ENCODE results near the gene EMCN.

EMCN gene

DNA sequence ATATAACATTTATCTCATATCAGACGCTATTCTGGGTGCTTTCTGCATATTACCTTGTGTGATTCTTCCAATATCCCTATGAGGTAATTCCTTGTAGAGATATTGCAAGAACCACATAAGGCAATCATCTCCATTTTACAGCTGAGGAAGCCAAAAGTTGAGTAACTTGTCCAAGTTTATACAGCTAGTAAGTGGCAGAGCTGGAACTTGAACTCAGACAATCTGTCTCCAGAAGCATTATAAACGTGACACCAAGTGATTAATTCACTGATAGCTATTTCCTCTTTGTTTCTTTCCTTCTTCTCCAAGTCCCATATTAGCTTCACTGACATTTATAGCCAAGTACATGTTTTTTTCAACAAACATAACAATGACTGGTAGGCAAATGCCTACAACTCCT, 7.3 kb downstream of the EMCN start:
- DNase-seq (ENCODE audit: low spot score): no peak
- TF ChIP-seq, protein P1, sequence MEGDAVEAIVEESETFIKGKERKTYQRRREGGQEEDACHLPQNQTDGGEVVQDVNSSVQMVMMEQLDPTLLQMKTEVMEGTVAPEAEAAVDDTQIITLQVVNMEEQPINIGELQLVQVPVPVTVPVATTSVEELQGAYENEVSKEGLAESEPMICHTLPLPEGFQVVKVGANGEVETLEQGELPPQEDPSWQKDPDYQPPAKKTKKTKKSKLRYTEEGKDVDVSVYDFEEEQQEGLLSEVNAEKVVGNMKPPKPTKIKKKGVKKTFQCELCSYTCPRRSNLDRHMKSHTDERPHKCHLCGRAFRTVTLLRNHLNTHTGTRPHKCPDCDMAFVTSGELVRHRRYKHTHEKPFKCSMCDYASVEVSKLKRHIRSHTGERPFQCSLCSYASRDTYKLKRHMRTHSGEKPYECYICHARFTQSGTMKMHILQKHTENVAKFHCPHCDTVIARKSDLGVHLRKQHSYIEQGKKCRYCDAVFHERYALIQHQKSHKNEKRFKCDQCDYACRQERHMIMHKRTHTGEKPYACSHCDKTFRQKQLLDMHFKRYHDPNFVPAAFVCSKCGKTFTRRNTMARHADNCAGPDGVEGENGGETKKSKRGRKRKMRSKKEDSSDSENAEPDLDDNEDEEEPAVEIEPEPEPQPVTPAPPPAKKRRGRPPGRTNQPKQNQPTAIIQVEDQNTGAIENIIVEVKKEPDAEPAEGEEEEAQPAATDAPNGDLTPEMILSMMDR (IDR thresholded peaks at IDR 0.05; ENCODE audit: extremely low read depth, missing control alignments): no peak

DNA sequence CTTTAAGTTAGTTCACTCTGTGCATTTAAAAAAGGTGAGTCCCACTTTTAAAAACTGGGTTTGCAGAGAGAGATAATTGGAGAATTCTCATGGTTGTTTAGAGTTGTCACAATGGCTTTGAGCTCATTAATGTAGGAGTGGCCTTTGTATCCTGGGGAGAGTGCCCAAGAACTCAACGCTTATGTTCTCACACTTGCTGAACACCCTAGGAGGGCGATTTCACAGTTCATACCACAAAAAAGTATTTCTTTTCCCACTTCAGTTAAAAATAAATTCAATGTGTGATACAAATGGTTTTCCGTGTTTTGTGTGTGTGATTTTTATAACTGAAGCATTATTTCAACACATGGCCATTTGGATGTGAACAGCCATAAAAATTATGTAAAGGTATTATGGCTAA, 8.4 kb downstream of the EMCN start:
- TF ChIP-seq, protein P1 (IDR thresholded peaks at IDR 0.05; ENCODE audit: extremely low read depth, missing control alignments): no peak
- no peak for DNase-seq (ENCODE audit: low spot score)

DNA sequence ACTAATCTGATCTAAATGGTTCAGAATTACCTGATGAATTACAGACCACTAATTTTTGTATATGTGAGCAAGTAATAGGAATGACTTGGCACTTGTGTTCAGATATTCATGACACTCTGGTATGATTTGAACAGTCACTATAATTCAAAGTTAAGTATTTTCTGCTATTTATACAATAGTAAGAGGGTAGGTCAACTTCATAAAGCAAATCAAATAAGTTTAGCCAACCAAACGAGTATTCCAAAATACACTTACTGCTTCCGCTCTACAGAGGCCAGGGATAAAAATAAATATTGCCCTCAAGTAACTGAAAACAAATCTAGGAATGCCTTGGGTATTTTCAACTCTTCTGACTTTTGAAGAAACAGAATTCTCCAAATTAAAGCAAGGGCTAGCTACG, 9.1 kb downstream of the EMCN start:
- TF ChIP-seq, protein P1 (IDR thresholded peaks at IDR 0.05; ENCODE audit: extremely low read depth, missing control alignments): no peak
- no peak for DNase-seq (ENCODE audit: low spot score)

DNA sequence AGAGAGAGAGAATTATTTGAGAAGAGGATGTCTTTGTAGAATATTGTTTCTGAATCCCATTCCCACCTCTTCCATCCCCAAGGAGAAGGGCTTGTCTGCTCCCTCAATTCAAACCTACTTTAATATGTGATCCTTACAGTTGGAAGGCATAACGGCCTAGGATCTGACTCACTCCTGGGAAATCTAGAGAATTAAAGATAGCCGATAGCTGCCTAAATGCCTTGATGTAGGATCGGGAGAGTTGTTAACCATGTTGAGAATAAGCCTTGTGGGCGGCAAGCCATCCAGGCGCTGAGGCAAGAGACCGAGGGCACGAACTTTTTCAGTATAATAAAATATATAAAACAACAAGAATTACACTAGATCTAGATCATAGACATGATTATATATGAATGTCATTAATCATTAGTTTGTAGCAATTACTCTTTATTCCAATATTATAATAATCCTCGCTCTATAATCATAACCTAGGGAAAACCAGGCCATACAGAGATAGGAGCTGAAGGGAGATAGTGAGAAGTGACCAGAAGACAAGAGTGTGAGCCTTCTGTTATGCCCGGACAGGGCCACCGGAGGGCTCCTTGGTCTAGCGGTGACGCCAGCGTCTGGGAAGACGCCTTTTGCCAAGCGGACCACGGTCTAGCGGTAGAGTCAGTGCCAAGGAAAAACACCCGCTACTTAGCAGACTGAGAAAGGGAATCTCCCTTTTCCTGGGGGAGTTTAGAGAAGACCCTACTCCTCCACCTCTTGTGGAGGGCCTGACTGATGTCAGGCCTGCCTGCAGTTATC, 13.5 kb downstream of the EMCN start:
- TF ChIP-seq, protein P1 (IDR thresholded peaks at IDR 0.05; ENCODE audit: extremely low read depth, missing control alignments): no peak
- DNase-seq (ENCODE audit: low spot score): no peak

DNA sequence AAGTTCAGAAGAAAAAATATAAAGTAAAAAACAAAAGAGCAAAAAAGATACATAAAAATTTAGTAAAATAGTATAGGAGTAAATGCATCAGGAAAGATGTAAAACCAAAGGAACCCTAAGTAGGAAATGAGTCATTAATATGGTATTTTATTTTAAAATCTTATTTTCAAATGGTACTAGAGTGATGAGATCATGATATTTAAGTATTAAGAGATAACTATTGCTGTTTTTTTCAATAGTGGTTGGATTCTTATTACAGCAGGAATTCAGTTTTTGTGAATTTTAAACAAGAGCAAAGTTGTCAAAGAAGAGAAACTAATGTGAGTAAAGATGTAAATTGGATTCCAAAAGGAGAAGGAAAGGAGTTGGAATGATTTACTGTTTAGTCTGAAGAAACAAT, 20.0 kb downstream of the EMCN start:
- no peak for DNase-seq (ENCODE audit: low spot score)
- TF ChIP-seq, protein P1 (IDR thresholded peaks at IDR 0.05; ENCODE audit: extremely low read depth, missing control alignments): no peak

DNA sequence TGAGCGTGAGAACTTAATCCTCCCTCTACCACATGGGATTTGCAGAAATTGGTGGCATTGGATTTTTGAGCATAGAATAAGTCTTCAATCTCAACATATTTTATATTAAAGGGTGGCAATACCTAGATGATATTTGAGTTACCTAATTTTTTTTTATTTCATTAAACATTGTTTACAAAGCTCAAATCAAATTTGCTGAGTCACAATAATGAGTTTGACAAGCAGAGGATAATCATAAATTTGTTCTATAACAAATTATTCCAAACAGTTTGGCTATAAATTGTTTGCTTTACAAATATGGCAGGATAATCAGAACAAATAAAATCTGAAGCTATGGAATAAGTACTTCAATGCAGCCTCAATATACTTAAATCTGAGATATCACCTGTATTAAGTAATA, 22.7 kb downstream of the EMCN start:
- DNase-seq (ENCODE audit: low spot score): no peak
- TF ChIP-seq, protein P1 (IDR thresholded peaks at IDR 0.05; ENCODE audit: extremely low read depth, missing control alignments): no peak

DNA sequence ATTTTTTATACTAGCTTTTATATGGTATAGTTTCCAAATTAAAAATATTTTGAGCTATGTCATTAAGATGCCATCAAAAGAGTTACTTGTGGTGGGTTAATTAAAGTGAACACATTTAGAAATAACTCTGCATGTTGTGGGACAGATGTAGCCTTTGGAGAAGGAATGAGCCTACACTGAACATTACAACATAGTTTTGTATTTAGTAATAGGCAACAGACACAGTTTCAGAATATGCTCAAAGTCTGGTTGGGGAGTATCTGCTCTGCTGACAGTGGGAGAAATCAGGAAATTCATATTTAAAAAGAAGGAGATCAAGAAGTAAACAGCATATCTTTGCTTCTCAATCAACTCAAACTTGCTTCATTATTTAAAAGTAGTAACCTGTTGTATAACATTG, 23.7 kb downstream of the EMCN start:
- TF ChIP-seq, protein P1 (IDR thresholded peaks at IDR 0.05; ENCODE audit: extremely low read depth, missing control alignments): no peak
- DNase-seq (ENCODE audit: low spot score): no peak

Data from GM20000 (cell line).